MG63 (cell line): ENCODE data around the gene TRPM7. TPM values are rescaled to one million over a fixed set of nuclear protein-coding genes. Genes with fewer than 3 reads are reported as not detected.
"Not testable (repeated sequence)": the region's sequence is repeated elsewhere in the genome, so short reads cannot be mapped to it uniquely, and the experiment has no call there.

ENCODE experiments used
- DNase-seq: peaks from one replicate; pipeline ENCODE4 v3.0.0-alpha.2; 2020
- H3K27me3 ChIP-seq: fragments of 250-450 bp; sonication (Bioruptor Pico); 2 replicates; pipeline ENCODE4 v1.5.1; 2020; ENCODE audit warnings: mild to moderate bottlenecking, moderate library complexity
- H3K36me3 ChIP-seq: fragments of 250-450 bp; sonication (Bioruptor Pico); 2 replicates; pipeline ENCODE4 v1.5.1; 2020; ENCODE audit warnings: mild to moderate bottlenecking, moderate library complexity
- H3K4me3 ChIP-seq: fragments of 250-450 bp; sonication (Bioruptor Pico); 2 replicates; pipeline ENCODE4 v1.5.1; 2020; ENCODE audit warnings: mild to moderate bottlenecking, moderate library complexity
- H3K9me3 ChIP-seq: fragments of 250-450 bp; sonication (Bioruptor Pico); 2 replicates; pipeline ENCODE4 v1.5.1; 2020; ENCODE audit warnings: mild to moderate bottlenecking, moderate library complexity
- total RNA-seq: library from RNA; depleted of rRNA; stranded (reverse); fragments of >200 nt; shearing (Covaris generic); gene quantifications from 2 replicates; pipeline ENCODE4 v1.2.3, GENCODE V29; 2014; ENCODE audit warnings: low replicate concordance

The TRPM7 gene
- total RNA-seq, 1 experiment from 2014 or later, result 12.0 TPM

GRCh38 chr15:50676799-50677483, 9.7 kb downstream of the TRPM7 start:
- DNase-seq, result peak; percentile 31
- H3K9me3 ChIP-seq, result no peaks in the 10 kb centered on the region
- peaks cover 17% of the 10 kb centered on the region for H3K36me3 ChIP-seq
- H3K4me3 ChIP-seq, result no peak overlapping the region
- H3K27me3 ChIP-seq, result no peaks in the 10 kb centered on the region

- Histone ChIP-seq H3K36me3 (peaks cover 13% of the 10 kb centered on the region), H3K4me3 (no peak overlapping the region), H3K9me3 (no peaks in the 10 kb centered on the region), H3K27me3 (no peaks in the 10 kb centered on the region)
- no peak for DNase-seq
These were observed 11.0 kb downstream of the TRPM7 start for GRCh38 chr15:50675535-50676144.

- Histone ChIP-seq H3K9me3 (no peaks in the 10 kb centered on the region), H3K4me3 (no peak overlapping the region), H3K27me3 (no peaks in the 10 kb centered on the region), H3K36me3 (peaks cover 16% of the 10 kb centered on the region)
- no peak for DNase-seq
These were observed 16.5 kb downstream of the TRPM7 start for GRCh38 chr15:50670115-50670514.

- Histone ChIP-seq H3K27me3 (no peaks in the 10 kb centered on the region), H3K36me3 (peaks cover 19% of the 10 kb centered on the region), H3K4me3 (no peak overlapping the region), H3K9me3 (no peaks in the 10 kb centered on the region)
- DNase-seq, result no peak
These were observed 17.0 kb downstream of the TRPM7 start for GRCh38 chr15:50669611-50670010.

- Histone ChIP-seq H3K9me3 (no peaks in the 10 kb centered on the region), H3K27me3 (no peaks in the 10 kb centered on the region), H3K4me3 (no peak overlapping the region), H3K36me3 (peaks cover 42% of the 10 kb centered on the region)
- no peak for DNase-seq
These were observed 20.7 kb downstream of the TRPM7 start for GRCh38 chr15:50665938-50666337.

- Histone ChIP-seq H3K36me3 (peaks cover 47% of the 10 kb centered on the region), H3K9me3 (no peaks in the 10 kb centered on the region)
These were observed 31.0 kb downstream of the TRPM7 start for GRCh38 chr15:50655555-50655954.

GRCh38 chr15:50653156-50653743, 33.3 kb downstream of the TRPM7 start:
- no peak for DNase-seq
- H3K4me3 ChIP-seq, result no peak overlapping the region
- H3K27me3 ChIP-seq, result no peaks in the 10 kb centered on the region
- no peaks in the 10 kb centered on the region for H3K9me3 ChIP-seq
- H3K36me3 ChIP-seq, result peaks cover 61% of the 10 kb centered on the region

More at GRCh38 chr15:50655555-50655954, 31.0 kb downstream of the TRPM7 start:
- H3K4me3 ChIP-seq, result no peak overlapping the region
- no peaks in the 10 kb centered on the region for H3K27me3 ChIP-seq
- DNase-seq, result no peak

GRCh38 chr15:50652671-50653070, 33.9 kb downstream of the TRPM7 start:
- no peaks in the 10 kb centered on the region for H3K9me3 ChIP-seq
- no peak overlapping the region for H3K4me3 ChIP-seq
- H3K36me3 ChIP-seq, result peaks cover 60% of the 10 kb centered on the region
- H3K27me3 ChIP-seq, result no peaks in the 10 kb centered on the region
- no peak for DNase-seq

- H3K27me3 ChIP-seq, result no peaks in the 10 kb centered on the region
- H3K9me3 ChIP-seq, result no peaks in the 10 kb centered on the region
- peaks cover 43% of the 10 kb centered on the region for H3K36me3 ChIP-seq
- no peak overlapping the region for H3K4me3 ChIP-seq
- no peak for DNase-seq
These were observed 45.3 kb downstream of the TRPM7 start for GRCh38 chr15:50641318-50641717.

- peaks cover 59% of the 10 kb centered on the region for H3K36me3 ChIP-seq
- DNase-seq, result no peak
- H3K27me3 ChIP-seq, result no peaks in the 10 kb centered on the region
- no peaks in the 10 kb centered on the region for H3K9me3 ChIP-seq
- no peak overlapping the region for H3K4me3 ChIP-seq
These were observed 50.5 kb downstream of the TRPM7 start for GRCh38 chr15:50636146-50636545.

- peaks cover 69% of the 10 kb centered on the region for H3K36me3 ChIP-seq
- no peak for DNase-seq
These were observed 52.9 kb downstream of the TRPM7 start for GRCh38 chr15:50633653-50634052.

GRCh38 chr15:50628421-50628820, 58.2 kb downstream of the TRPM7 start:
- Histone ChIP-seq H3K27me3 (no peaks in the 10 kb centered on the region), H3K36me3 (peaks cover 67% of the 10 kb centered on the region), H3K4me3 (no peak overlapping the region), H3K9me3 (no peaks in the 10 kb centered on the region)
- no peak for DNase-seq

More at GRCh38 chr15:50633653-50634052, 52.9 kb downstream of the TRPM7 start:
- no peaks in the 10 kb centered on the region for H3K9me3 ChIP-seq
- H3K4me3 ChIP-seq, result no peak overlapping the region
- H3K27me3 ChIP-seq, result no peaks in the 10 kb centered on the region

- Histone ChIP-seq H3K4me3 (no peak overlapping the region), H3K36me3 (peaks cover 61% of the 10 kb centered on the region), H3K9me3 (no peaks in the 10 kb centered on the region), H3K27me3 (no peaks in the 10 kb centered on the region)
- no peak for DNase-seq
These were observed 59.1 kb downstream of the TRPM7 start for GRCh38 chr15:50627351-50628055.

GRCh38 chr15:50624616-50625168, 61.9 kb downstream of the TRPM7 start:
- H3K9me3 ChIP-seq, result no peaks in the 10 kb centered on the region
- peaks cover 54% of the 10 kb centered on the region for H3K36me3 ChIP-seq
- no peak for DNase-seq
- no peaks in the 10 kb centered on the region for H3K27me3 ChIP-seq
- H3K4me3 ChIP-seq, result no peak overlapping the region

GRCh38 chr15:50622361-50622943, 64.1 kb downstream of the TRPM7 start:
- not testable (repeated sequence) for H3K4me3 ChIP-seq, H3K27me3 ChIP-seq, H3K9me3 ChIP-seq, DNase-seq
- peaks cover 47% of the 10 kb centered on the region for H3K36me3 ChIP-seq

GRCh38 chr15:50616960-50617359, 69.6 kb downstream of the TRPM7 start:
- H3K9me3 ChIP-seq, H3K27me3 ChIP-seq, H3K4me3 ChIP-seq, DNase-seq: not testable (repeated sequence)
- H3K36me3 ChIP-seq, result peaks cover 30% of the 10 kb centered on the region

GRCh38 chr15:50616554-50616953, 70.0 kb downstream of the TRPM7 start:
- peaks cover 28% of the 10 kb centered on the region for H3K36me3 ChIP-seq
- not testable (repeated sequence) for DNase-seq, H3K4me3 ChIP-seq, H3K9me3 ChIP-seq, H3K27me3 ChIP-seq
